Nephron progenitor cell (in vitro differentiated cells): Measurements from ENCODE around the gene LUZP2.
"Not testable (repeated sequence)": the region's sequence is repeated elsewhere in the genome, so short reads cannot be mapped to it uniquely, and the experiment has no call there.

Source experiments
- DNase-seq: peaks from one replicate; pipeline ENCODE4 v3.0.0; 2021
- H3K27ac Mint-ChIP-seq: 2 replicates; pipeline ENCODE4 v1.8.0; 2021; ENCODE audit warnings: mild to moderate bottlenecking, moderate library complexity, mixed read lengths
- H3K27me3 Mint-ChIP-seq: 2 replicates; pipeline ENCODE4 v1.8.0; 2021; ENCODE audit warnings: mild to moderate bottlenecking, low read depth, mixed read lengths; ENCODE audit not compliant: poor library complexity
- H3K36me3 Mint-ChIP-seq: 2 replicates; pipeline ENCODE4 v1.8.0; 2021; ENCODE audit warnings: low read depth, mixed read lengths
- H3K4me1 Mint-ChIP-seq: 2 replicates; pipeline ENCODE4 v1.8.0; 2021; ENCODE audit warnings: mixed read lengths
- H3K4me3 Mint-ChIP-seq: 2 replicates; pipeline ENCODE4 v1.8.0; 2021; ENCODE audit warnings: mild to moderate bottlenecking, moderate library complexity, mixed read lengths
- H3K9me3 Mint-ChIP-seq: 2 replicates; pipeline ENCODE4 v1.8.0; 2021; ENCODE audit warnings: mild to moderate bottlenecking, moderate library complexity, mixed read lengths
- TF ChIP-seq, protein P1 (sequence below): fragments of 200-600 bp; sonication (generic); IDR thresholded peaks from 2 replicates; pipeline ENCODE4 v1.5.0; 2021; ENCODE audit warnings: antibody characterized with exemption

Gene LUZP2

DNA sequence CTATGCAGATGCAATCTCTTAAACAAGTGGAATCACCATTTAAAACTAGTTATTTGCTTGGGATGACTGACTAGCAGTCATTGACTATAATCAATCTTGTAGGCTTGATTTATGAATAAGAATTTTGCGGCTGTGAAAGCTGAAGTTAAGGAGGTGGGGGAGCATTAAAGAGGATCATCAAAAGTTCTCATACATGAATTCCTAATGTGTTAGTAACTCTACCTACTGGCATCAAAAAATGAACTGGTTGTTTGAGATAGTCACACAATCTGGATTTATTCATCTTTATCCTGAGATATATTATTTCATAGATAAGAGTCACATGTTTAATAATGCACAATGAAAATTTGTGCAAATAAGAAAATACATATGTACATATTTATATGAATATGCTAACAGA, 393.6 kb downstream of the LUZP2 start:
- no peaks in the 10 kb centered on the region for H3K27me3 Mint-ChIP-seq
- no peaks in the 10 kb centered on the region for H3K9me3 Mint-ChIP-seq
- no peak for DNase-seq
- no peaks in the 10 kb centered on the region for H3K4me1 Mint-ChIP-seq
- no peaks in the 10 kb centered on the region for H3K36me3 Mint-ChIP-seq
- H3K4me3 Mint-ChIP-seq: no peak overlapping the region
- H3K27ac Mint-ChIP-seq: no peak overlapping the region
- TF ChIP-seq, protein P1, sequence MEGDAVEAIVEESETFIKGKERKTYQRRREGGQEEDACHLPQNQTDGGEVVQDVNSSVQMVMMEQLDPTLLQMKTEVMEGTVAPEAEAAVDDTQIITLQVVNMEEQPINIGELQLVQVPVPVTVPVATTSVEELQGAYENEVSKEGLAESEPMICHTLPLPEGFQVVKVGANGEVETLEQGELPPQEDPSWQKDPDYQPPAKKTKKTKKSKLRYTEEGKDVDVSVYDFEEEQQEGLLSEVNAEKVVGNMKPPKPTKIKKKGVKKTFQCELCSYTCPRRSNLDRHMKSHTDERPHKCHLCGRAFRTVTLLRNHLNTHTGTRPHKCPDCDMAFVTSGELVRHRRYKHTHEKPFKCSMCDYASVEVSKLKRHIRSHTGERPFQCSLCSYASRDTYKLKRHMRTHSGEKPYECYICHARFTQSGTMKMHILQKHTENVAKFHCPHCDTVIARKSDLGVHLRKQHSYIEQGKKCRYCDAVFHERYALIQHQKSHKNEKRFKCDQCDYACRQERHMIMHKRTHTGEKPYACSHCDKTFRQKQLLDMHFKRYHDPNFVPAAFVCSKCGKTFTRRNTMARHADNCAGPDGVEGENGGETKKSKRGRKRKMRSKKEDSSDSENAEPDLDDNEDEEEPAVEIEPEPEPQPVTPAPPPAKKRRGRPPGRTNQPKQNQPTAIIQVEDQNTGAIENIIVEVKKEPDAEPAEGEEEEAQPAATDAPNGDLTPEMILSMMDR: no peak

DNA sequence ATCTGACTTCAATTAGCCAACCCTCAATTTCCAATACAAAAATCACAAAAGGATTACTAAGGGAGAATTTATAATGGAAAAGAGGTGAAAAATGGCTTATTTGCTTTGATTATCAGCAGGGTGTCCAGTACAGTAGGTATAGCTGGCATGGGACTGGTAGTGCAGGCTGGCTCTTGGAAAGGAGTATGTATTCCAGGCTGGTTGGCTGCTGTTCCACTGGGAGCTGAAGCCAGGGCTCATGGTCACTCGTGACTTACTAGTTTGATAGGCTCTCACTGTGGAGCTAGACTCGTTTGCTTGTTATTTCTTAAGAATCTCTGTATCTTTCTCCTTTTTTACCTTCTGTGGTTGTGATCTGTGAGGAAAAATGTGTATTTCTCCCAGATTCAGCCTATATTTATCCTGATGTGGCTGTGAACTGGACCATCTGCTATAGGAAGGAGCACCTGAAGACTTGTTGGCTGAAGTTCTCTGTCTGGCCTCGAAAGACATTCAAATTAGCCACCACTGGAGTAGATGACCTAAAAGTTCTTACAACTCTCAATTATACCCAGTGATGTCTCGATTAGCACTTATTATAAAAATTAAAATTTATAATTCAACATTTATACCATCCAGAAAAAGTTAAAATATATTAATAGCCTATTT, 395.1 kb downstream of the LUZP2 start:
- not testable (repeated sequence) for H3K4me1 Mint-ChIP-seq, H3K27ac Mint-ChIP-seq, H3K4me3 Mint-ChIP-seq, H3K9me3 Mint-ChIP-seq, H3K27me3 Mint-ChIP-seq, DNase-seq, H3K36me3 Mint-ChIP-seq

DNA sequence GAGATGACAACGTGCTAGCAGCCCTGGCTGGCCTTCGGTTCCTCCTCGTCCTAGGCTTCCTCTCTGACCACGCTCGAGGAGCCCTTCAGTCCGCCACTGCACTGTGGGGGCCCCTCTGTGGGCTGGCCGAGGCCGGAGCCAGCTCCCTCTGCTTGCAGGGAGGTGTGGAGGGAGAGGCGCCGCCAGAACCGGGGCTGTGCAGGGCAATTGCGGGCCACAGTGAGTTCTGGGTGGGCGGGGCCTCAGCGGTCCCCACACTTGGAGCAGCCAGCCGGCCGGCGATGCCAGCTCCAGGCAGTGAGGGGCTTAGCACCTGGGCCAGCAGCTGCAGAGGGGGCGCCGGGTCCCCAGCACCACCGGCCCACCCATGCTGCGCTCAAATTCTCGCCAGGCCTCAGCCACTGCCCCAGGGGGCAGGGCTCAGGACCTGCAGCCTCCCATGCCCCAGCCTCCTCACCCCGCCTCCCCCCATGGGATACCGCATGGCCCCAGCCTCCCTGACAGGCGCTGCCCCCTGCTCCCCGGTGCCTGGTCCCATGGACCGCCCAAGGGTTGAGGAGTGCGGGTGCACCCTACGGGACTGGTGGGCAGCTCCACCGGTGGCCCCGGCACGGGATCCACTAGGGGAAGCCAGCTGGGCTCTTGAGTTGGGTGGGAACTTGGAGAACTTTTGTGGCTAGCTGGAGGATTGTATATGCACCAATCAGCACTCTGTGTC, 399.4 kb downstream of the LUZP2 start:
- DNase-seq: no peak
- Mint-ChIP-seq H3K4me1 (no peaks in the 10 kb centered on the region), H3K27me3 (no peaks in the 10 kb centered on the region), H3K36me3 (no peaks in the 10 kb centered on the region), H3K4me3 (no peak overlapping the region), H3K27ac (no peak overlapping the region), H3K9me3 (peaks cover 12% of the 10 kb centered on the region)
- TF ChIP-seq, protein P1: no peak

DNA sequence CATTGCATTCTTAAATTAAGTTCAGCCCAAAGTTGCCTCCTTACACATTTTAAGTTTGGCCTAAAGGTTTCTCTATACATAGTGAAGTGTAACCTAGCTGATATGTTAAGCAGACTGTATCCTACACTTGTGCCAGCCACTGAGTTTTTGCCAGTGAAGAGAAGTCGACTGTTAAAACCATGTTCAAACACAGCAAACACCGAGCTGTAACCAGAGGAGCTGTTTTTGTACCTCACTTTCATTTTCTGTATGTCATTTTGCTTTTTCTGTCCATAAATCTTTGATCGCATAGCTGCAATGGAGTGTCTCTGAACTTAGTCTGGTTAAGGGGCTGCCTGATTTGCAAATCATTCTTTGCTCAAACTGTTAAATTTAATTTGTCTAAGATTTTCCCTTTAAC, 403.7 kb downstream of the LUZP2 start:
- Mint-ChIP-seq H3K4me1 (no peaks in the 10 kb centered on the region), H3K27ac (no peak overlapping the region), H3K36me3 (no peaks in the 10 kb centered on the region), H3K27me3 (no peaks in the 10 kb centered on the region), H3K4me3 (no peak overlapping the region), H3K9me3 (peaks cover 12% of the 10 kb centered on the region)
- TF ChIP-seq, protein P1: no peak
- DNase-seq: no peak

DNA sequence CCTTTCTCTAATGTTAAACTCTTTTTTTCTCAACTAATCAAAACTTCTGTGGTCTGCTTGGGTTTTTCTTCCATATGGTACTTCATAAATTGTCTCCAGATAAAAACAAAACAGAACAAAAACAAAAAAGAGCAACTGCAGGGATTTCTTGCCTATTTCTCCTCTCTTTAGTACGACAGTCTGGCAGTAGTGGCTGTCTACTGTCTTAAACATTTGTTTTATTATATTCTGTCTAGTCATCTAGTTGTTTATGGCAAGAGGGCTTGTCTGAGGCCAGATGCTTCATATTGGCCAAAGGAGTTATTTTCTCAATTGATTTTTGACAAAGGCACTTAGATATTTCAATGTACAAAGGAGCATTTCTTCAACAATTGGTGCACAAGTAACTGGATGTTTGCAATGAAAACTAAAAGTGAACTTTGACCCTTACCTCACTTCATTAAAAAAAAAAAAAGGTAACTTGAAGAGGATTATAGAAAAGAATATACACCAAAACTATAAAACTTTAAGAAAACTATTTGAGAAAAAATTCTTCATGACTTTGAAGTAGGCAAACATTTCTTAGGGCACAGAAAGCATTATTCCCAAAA, 404.2 kb downstream of the LUZP2 start:
- Mint-ChIP-seq H3K36me3 (no peaks in the 10 kb centered on the region), H3K4me3 (no peak overlapping the region), H3K9me3 (peaks cover 12% of the 10 kb centered on the region), H3K27ac (no peak overlapping the region), H3K27me3 (no peaks in the 10 kb centered on the region), H3K4me1 (no peaks in the 10 kb centered on the region)
- DNase-seq: no peak
- TF ChIP-seq, protein P1: no peak

DNA sequence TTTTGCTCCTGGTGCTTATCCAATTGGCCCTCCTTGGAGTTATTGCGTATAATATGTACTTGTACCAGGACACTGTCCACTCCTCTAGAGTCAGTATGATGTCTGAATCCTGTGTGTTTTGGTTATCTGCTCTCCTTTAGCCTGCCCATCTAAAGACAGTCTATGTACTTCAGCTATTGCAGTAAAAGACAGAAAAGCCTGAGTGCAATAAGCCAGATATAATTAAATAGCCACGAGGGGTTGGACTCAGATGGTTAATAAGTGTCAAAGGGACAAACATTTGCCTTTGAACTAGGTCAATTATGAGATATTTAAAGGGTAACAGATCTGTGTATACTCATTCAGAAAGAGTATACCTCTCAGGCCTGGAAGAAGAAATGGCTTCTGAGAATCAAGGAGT, 406.7 kb downstream of the LUZP2 start:
- TF ChIP-seq, protein P1: no peak
- no peak overlapping the region for H3K4me3 Mint-ChIP-seq
- no peak for DNase-seq
- no peaks in the 10 kb centered on the region for H3K4me1 Mint-ChIP-seq
- H3K36me3 Mint-ChIP-seq: no peaks in the 10 kb centered on the region
- no peak overlapping the region for H3K27ac Mint-ChIP-seq
- H3K27me3 Mint-ChIP-seq: no peaks in the 10 kb centered on the region
- no peaks in the 10 kb centered on the region for H3K9me3 Mint-ChIP-seq
